GM19438 (cell line): ENCODE data around the gene RFPL3.

Experiments
- ATAC-seq: cut with Tn5 transposase; IDR thresholded peaks from one replicate; pipeline ENCODE4 v1.9.1; 2021; ENCODE audit warnings: low read depth; ENCODE audit not compliant: unreplicated experiment

The RFPL3 gene

GRCh38 chr22:32407312-32407711 is 49.6 kb downstream of the RFPL3 start:
- no peak for ATAC-seq

DNA sequence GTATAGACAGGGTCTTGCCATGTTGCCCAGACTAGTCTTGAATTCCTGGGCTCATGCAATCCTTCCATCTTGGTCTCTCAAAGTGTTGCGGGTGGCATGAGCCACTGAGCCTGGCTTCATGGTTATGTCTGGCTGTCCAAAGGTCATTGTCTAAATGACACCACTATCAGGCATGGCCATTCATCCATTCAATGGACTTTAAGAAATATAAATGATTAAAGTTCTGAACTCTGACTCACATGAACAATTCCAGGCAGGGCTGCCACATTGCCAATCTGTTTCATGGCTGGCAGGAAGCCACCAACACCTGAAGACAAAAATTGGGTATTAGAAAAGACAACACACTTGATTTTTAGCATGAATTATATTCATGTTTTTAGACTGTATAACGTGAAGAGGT is 50.3 kb downstream of the RFPL3 start:
- ATAC-seq, result no peak

DNA sequence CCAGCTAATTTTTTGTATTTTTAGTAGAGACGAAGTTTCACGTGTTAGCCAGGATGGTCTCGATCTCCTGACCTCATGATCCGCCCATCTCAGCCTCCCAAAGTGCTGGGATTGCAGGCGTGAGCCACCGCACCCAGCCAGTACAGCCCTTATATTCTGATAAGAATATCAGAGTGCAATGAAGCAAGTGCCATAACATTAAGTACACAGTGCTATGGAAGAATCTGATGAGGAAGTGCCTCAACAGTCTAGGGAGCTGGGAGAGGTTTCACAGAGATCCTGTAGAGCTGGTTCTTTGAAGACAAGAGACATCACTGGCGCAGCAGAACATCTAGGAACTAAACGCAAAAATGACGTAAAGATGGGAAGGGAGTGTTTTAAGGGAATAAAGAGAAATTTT is 52.3 kb downstream of the RFPL3 start:
- no peak for ATAC-seq

DNA sequence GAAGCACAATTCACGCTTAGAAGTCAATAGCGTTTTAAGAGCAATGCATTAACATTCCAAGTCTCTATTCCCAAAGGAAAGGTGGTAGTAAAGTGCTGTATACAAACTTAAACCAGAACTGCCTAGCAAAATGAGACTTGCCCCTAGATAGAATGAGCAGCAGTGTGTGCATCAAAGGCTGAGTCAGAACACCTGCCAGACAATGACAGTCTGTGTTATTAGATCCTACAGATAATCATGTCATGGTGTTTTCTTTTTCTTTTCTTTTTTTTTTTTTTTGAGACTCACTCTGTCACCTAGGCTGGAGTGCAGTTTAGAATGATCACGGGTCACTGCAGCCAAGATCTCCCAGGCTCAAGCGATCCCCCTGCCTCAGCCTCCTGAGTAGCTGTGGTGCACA is 52.8 kb downstream of the RFPL3 start:
- no peak for ATAC-seq
